Ascending aorta (tissue), 2 donors: Measurements from ENCODE around the gene TM4SF20. TPM values are rescaled to one million over a fixed set of nuclear protein-coding genes. Genes with fewer than 3 reads are reported as not detected.

Experiments
- DNase-seq, 2 donors: peaks; one replicate each; pipeline ENCODE4 v3.0.0-alpha.2; 2019; ENCODE audit warnings: low spot score in 2 of 2
- H3K27ac ChIP-seq, 2 donors: fragments of 200-600 bp; sonication (generic); one replicate each; pipeline ENCODE4 v1.5.1; 2016 to 2017; ENCODE audit warnings: mild to moderate bottlenecking in 1 of 2
- H3K27me3 ChIP-seq: fragments of 200-600 bp; sonication (generic); one replicate; pipeline ENCODE4 v1.5.1; 2017
- H3K36me3 ChIP-seq, 2 donors: fragments of 200-600 bp; sonication (generic); one replicate each; pipeline ENCODE4 v1.5.1; 2016
- H3K4me1 ChIP-seq, 2 donors: fragments of 200-600 bp; sonication (generic); one replicate each; pipeline ENCODE4 v1.5.1; 2016 to 2017; ENCODE audit warnings: mild to moderate bottlenecking in 1 of 2
- H3K4me3 ChIP-seq, 2 donors: fragments of 200-600 bp; sonication (generic); one replicate each; pipeline ENCODE4 v1.5.1; 2016 to 2017; ENCODE audit warnings: mild to moderate bottlenecking in 1 of 2
- H3K9me3 ChIP-seq, 2 donors: fragments of 200-600 bp; sonication (generic); one replicate each; pipeline ENCODE4 v1.5.1; 2016
- intact Hi-C: fragments of 100-400 bp; cut with DNase I; formaldehyde crosslinking; loops from one replicate; pipeline ENCODE4 v1.15.1; 2023
- total RNA-seq: library from RNA; depleted of rRNA; stranded (reverse); fragments of >200 nt; gene quantifications from one replicate; pipeline ENCODE4 v1.1.0, GENCODE V29; 2016
- TF ChIP-seq, protein P1 (sequence below), 3 experiments: fragments of 200-600 bp in 2 of 3; fragments of 450-650 bp in 1 of 3; sonication (generic) in 2 of 3; IDR thresholded peaks; one replicate each; pipeline ENCODE4 v1.5.1; 2016 to 2019; ENCODE audit warnings: antibody characterized with exemption in 3 of 3, mild to moderate bottlenecking in 1 of 3, moderate library complexity in 1 of 3

The TM4SF20 gene
- total RNA-seq, 1 donor from 2014 or later: not detected

- Histone ChIP-seq H3K4me3 (no peak overlapping the region), H3K27ac (no peak overlapping the region), H3K4me1 (peaks cover 0 to 15% of the 10 kb centered on the region in 2 donors), H3K27me3 (no peaks in the 10 kb centered on the region), H3K36me3 (no peaks in the 10 kb centered on the region), H3K9me3 (no peaks in the 10 kb centered on the region)
- DNase-seq: no peak
- intact Hi-C loops: no loop called here
- TF ChIP-seq, protein P1, sequence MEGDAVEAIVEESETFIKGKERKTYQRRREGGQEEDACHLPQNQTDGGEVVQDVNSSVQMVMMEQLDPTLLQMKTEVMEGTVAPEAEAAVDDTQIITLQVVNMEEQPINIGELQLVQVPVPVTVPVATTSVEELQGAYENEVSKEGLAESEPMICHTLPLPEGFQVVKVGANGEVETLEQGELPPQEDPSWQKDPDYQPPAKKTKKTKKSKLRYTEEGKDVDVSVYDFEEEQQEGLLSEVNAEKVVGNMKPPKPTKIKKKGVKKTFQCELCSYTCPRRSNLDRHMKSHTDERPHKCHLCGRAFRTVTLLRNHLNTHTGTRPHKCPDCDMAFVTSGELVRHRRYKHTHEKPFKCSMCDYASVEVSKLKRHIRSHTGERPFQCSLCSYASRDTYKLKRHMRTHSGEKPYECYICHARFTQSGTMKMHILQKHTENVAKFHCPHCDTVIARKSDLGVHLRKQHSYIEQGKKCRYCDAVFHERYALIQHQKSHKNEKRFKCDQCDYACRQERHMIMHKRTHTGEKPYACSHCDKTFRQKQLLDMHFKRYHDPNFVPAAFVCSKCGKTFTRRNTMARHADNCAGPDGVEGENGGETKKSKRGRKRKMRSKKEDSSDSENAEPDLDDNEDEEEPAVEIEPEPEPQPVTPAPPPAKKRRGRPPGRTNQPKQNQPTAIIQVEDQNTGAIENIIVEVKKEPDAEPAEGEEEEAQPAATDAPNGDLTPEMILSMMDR (IDR thresholded peaks at IDR 0.05): no peak
Observed at GRCh38 chr2:227411320-227411989, 32.3 kb upstream of the TM4SF20 start.

GRCh38 chr2:227410191-227410590 lies 31.1 kb upstream of the TM4SF20 start:
- intact Hi-C loops: no loop called here
- TF ChIP-seq, protein P1 (IDR thresholded peaks at IDR 0.05): no peak
- Histone ChIP-seq H3K27me3 (no peaks in the 10 kb centered on the region), H3K27ac (no peak overlapping the region), H3K4me3 (no peak overlapping the region), H3K4me1 (peaks cover 0 to 17% of the 10 kb centered on the region in 2 donors), H3K9me3 (no peaks in the 10 kb centered on the region), H3K36me3 (no peaks in the 10 kb centered on the region)
- no peak for DNase-seq

GRCh38 chr2:227407591-227408151 lies 28.6 kb upstream of the TM4SF20 start:
- no peak overlapping the region for H3K4me3 ChIP-seq
- no peaks in the 10 kb centered on the region for H3K27me3 ChIP-seq
- H3K9me3 ChIP-seq: no peaks in the 10 kb centered on the region
- TF ChIP-seq, protein P1 (IDR thresholded peaks at IDR 0.05): no peak
- no peaks in the 10 kb centered on the region for H3K36me3 ChIP-seq
- peaks cover 0 to 10% of the 10 kb centered on the region in 2 donors for H3K4me1 ChIP-seq
- DNase-seq: peak; percentile 31 to 79
- intact Hi-C loops: loop anchor here (2.0 to 10.0 kb wide), 5 partner anchors 41 to 477 kb away; partner anchors contain the start of gene SLC19A3
- H3K27ac ChIP-seq: peak overlapping the region; percentile 39 to 84

DNA sequence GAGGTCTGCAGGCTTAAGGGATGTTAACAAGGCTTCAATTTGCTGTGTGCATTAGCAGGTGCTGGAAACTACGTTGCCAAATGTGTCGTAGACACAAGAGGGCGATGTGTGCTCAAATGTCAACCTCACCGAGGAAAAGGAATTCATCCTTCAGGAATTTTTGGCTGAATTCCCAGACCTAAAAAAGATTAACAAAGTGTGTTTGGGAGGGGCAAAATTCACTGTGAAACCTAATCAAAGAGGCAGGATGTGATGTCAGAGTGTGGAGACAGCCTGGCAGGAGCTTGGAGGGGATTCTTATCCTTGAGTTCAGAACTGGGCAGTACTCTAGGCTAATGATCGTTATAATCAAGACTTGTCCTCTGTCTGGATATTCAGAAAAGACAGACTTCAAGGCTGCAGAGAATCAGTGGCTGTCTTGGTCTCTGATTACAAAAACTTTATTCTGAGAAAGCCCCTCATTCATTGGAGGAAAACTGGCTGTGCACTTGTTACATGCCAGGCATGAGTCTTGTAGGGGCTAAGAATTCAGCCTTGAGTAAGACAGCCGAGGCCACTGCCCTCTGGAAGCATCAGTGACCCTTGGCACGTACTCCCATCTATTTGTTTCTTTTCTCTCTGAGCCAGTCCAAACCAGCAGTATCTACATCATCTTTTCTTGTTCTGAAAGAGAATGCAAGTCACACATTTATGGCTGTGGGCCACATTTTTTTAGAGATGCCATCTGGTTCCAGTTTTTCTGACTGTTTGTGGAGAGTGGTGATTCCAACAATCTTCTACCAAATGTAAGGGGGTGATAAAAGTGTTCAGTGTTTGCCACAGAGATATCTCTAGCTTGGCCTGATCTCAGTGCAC lies 27.3 kb upstream of the TM4SF20 start:
- no peaks in the 10 kb centered on the region for H3K36me3 ChIP-seq
- H3K9me3 ChIP-seq: no peaks in the 10 kb centered on the region
- peak in 1 of 2 donors; percentile 87 for DNase-seq
- TF ChIP-seq, protein P1 (IDR thresholded peaks at IDR 0.05): peak; percentile 57 to 74 (median 63)
- peak overlapping the region; percentile 67 to 84 for H3K27ac ChIP-seq
- intact Hi-C loops: loop anchor here (1.0 to 10.0 kb wide), 8 partner anchors 40 to 478 kb away; partner anchors contain the start of genes AGFG1, MFF and SLC19A3
- peaks cover 0 to 10% of the 10 kb centered on the region in 2 donors for H3K4me1 ChIP-seq
- H3K27me3 ChIP-seq: no peaks in the 10 kb centered on the region
- H3K4me3 ChIP-seq: peak overlapping the region in 1 of 2 donors; percentile 10

- no peak for DNase-seq
- H3K9me3 ChIP-seq: no peaks in the 10 kb centered on the region
- TF ChIP-seq, protein P1 (IDR thresholded peaks at IDR 0.05): no peak
- no peak overlapping the region for H3K4me3 ChIP-seq
- no peaks in the 10 kb centered on the region for H3K27me3 ChIP-seq
- H3K36me3 ChIP-seq: no peaks in the 10 kb centered on the region
- no peak overlapping the region for H3K27ac ChIP-seq
- H3K4me1 ChIP-seq: peaks cover 0 to 10% of the 10 kb centered on the region in 2 donors
- intact Hi-C loops: loop anchor here (5.0 to 10.0 kb wide), 3 partner anchors 250 to 480 kb away; partner anchors contain the start of gene SLC19A3
Observed at GRCh38 chr2:227404585-227405271, 25.6 kb upstream of the TM4SF20 start.
